H1 (cell line): Measurements from ENCODE around the gene ARHGAP15. TPM values are rescaled to one million over a fixed set of nuclear protein-coding genes. Genes with fewer than 3 reads are reported as not detected.

Source experiments
- ASH2L ChIP-seq: fragments of 200-600, 300-600 bp; sonication (generic); IDR thresholded peaks from one replicate; pipeline ENCODE4 v1.7.1; 2017; ENCODE audit warnings: low read length
- BACH1 ChIP-seq: IDR thresholded peaks from 2 replicates; pipeline ENCODE4 v1.6.1; 2012; ENCODE audit warnings: low read length, improper control_type of control experiment
- CHD1 ChIP-seq: IDR thresholded peaks from 2 replicates; pipeline ENCODE4 v1.6.1; 2012; ENCODE audit warnings: low read depth, low read length, improper control_type of control experiment
- CHD2 ChIP-seq: IDR thresholded peaks from 2 replicates; pipeline ENCODE4 v1.6.1; 2012; ENCODE audit warnings: low read length, improper control_type of control experiment
- CREB1 ChIP-seq: IDR thresholded peaks from 2 replicates; pipeline ENCODE4 v1.6.1; 2012; ENCODE audit warnings: inconsistent platforms
- EP300 ChIP-seq, 2 experiments: IDR thresholded peaks; 1 replicate in 1 of 2; 2 replicates in 1 of 2; pipeline ENCODE4 v1.6.1; 2011 to 2012; ENCODE audit warnings: low read depth in 2 of 2, low read length in 2 of 2, mild to moderate bottlenecking in 2 of 2, borderline replicate concordance in 1 of 2, inconsistent platforms in 1 of 2, moderate library complexity in 1 of 2
- JUND ChIP-seq: IDR thresholded peaks from 2 replicates; pipeline ENCODE4 v1.6.1; 2011; ENCODE audit warnings: mild to moderate bottlenecking, improper control_type of control experiment, low read length
- POLR2AphosphoS5 ChIP-seq: IDR thresholded peaks from 2 replicates; pipeline ENCODE4 v1.6.1; 2011; ENCODE audit warnings: low read depth, low read length
- SAP30 ChIP-seq: fragments of 300-600 bp; sonication (generic); IDR thresholded peaks from 2 replicates; pipeline ENCODE4 v1.7.1; 2012; ENCODE audit warnings: low read length, moderate library complexity, mild to moderate bottlenecking, inconsistent platforms; ENCODE audit not compliant: insufficient read depth, insufficient replicate concordance
- SIN3A ChIP-seq, 2 experiments: IDR thresholded peaks in 1 of 2; conservative IDR thresholded peaks in 1 of 2; 2 replicates each; pipeline ENCODE4 v1.6.1; 2011 to 2012; ENCODE audit warnings: low read length in 2 of 2, improper control_type of control experiment in 1 of 2, low read depth in 1 of 2, mild to moderate bottlenecking in 1 of 2
- SUZ12 ChIP-seq: fragments of 200-600 bp; sonication (generic); IDR thresholded peaks from 2 replicates; pipeline ENCODE4 v1.6.1; 2012; ENCODE audit warnings: mild to moderate bottlenecking, inconsistent platforms, low read length, moderate library complexity, mixed read lengths
- TAF1 ChIP-seq: IDR thresholded peaks from 2 replicates; pipeline ENCODE4 v1.6.1; 2011; ENCODE audit warnings: mild to moderate bottlenecking, low read depth, low read length
- polyA plus RNA-seq, 7 experiments: library from polyadenylated mRNA; depleted of rRNA in 3 of 7; stranded (reverse) in 5 of 7; unstranded in 2 of 7; fragments of >200 nt in 5 of 7; fragments of 200-250 nt in 2 of 7; gene quantifications; 1 replicate in 5 of 7; 2 replicates in 1 of 7; 4 replicates in 1 of 7; pipeline versions ENCODE4 v1.2.1 to v1.2.3, GENCODE V29; 2011 to 2013; ENCODE audit warnings: missing spikeins in 2 of 7, mixed read lengths in 2 of 7
- total RNA-seq: library from RNA; stranded (reverse); fragmentation: NEBNext Ultra II Directional; extraction: Animal tissue kit (Norgen Biotek cat#: 25700); gene quantifications from 2 replicates; pipeline ENCODE4 v1.2.1, GENCODE V29; 2021
- TF ChIP-seq, protein P1 (sequence below): fragments of 300-600 bp; sonication (generic); IDR thresholded peaks from 2 replicates; pipeline ENCODE4 v1.7.1; 2012; ENCODE audit warnings: low read length, moderate library complexity, mild to moderate bottlenecking, inconsistent platforms; ENCODE audit not compliant: insufficient replicate concordance

Gene ARHGAP15
- total and polyA plus RNA-seq, 2 of the 8 experiments (the other 6 are each of a cell fraction or from before 2014, with no cell fraction given) = not detected

DNA sequence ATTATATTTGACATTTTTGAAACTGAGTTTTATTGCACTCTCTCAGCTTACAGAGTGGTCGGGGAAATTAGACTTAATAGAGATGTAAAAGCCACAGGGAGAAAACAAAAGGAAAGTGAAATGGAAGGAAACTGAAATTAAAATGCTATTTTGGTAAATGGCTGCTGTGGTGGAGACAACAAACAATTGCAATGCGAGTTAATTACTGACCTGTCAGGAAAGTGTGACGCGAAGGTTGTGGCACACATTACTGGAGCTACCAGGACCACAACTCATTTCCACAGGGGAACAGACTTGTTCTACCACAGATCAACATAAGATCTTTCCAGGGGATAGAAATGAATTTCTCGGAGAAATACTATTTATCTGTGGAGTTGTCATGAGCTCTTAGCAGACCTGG, 19.5 kb downstream of the ARHGAP15 start (continued):
- TF ChIP-seq, protein P1, sequence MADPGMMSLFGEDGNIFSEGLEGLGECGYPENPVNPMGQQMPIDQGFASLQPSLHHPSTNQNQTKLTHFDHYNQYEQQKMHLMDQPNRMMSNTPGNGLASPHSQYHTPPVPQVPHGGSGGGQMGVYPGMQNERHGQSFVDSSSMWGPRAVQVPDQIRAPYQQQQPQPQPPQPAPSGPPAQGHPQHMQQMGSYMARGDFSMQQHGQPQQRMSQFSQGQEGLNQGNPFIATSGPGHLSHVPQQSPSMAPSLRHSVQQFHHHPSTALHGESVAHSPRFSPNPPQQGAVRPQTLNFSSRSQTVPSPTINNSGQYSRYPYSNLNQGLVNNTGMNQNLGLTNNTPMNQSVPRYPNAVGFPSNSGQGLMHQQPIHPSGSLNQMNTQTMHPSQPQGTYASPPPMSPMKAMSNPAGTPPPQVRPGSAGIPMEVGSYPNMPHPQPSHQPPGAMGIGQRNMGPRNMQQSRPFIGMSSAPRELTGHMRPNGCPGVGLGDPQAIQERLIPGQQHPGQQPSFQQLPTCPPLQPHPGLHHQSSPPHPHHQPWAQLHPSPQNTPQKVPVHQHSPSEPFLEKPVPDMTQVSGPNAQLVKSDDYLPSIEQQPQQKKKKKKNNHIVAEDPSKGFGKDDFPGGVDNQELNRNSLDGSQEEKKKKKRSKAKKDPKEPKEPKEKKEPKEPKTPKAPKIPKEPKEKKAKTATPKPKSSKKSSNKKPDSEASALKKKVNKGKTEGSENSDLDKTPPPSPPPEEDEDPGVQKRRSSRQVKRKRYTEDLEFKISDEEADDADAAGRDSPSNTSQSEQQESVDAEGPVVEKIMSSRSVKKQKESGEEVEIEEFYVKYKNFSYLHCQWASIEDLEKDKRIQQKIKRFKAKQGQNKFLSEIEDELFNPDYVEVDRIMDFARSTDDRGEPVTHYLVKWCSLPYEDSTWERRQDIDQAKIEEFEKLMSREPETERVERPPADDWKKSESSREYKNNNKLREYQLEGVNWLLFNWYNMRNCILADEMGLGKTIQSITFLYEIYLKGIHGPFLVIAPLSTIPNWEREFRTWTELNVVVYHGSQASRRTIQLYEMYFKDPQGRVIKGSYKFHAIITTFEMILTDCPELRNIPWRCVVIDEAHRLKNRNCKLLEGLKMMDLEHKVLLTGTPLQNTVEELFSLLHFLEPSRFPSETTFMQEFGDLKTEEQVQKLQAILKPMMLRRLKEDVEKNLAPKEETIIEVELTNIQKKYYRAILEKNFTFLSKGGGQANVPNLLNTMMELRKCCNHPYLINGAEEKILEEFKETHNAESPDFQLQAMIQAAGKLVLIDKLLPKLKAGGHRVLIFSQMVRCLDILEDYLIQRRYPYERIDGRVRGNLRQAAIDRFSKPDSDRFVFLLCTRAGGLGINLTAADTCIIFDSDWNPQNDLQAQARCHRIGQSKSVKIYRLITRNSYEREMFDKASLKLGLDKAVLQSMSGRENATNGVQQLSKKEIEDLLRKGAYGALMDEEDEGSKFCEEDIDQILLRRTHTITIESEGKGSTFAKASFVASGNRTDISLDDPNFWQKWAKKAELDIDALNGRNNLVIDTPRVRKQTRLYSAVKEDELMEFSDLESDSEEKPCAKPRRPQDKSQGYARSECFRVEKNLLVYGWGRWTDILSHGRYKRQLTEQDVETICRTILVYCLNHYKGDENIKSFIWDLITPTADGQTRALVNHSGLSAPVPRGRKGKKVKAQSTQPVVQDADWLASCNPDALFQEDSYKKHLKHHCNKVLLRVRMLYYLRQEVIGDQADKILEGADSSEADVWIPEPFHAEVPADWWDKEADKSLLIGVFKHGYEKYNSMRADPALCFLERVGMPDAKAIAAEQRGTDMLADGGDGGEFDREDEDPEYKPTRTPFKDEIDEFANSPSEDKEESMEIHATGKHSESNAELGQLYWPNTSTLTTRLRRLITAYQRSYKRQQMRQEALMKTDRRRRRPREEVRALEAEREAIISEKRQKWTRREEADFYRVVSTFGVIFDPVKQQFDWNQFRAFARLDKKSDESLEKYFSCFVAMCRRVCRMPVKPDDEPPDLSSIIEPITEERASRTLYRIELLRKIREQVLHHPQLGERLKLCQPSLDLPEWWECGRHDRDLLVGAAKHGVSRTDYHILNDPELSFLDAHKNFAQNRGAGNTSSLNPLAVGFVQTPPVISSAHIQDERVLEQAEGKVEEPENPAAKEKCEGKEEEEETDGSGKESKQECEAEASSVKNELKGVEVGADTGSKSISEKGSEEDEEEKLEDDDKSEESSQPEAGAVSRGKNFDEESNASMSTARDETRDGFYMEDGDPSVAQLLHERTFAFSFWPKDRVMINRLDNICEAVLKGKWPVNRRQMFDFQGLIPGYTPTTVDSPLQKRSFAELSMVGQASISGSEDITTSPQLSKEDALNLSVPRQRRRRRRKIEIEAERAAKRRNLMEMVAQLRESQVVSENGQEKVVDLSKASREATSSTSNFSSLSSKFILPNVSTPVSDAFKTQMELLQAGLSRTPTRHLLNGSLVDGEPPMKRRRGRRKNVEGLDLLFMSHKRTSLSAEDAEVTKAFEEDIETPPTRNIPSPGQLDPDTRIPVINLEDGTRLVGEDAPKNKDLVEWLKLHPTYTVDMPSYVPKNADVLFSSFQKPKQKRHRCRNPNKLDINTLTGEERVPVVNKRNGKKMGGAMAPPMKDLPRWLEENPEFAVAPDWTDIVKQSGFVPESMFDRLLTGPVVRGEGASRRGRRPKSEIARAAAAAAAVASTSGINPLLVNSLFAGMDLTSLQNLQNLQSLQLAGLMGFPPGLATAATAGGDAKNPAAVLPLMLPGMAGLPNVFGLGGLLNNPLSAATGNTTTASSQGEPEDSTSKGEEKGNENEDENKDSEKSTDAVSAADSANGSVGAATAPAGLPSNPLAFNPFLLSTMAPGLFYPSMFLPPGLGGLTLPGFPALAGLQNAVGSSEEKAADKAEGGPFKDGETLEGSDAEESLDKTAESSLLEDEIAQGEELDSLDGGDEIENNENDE = no peak
- TF ChIP-seq SIN3A (conservative IDR thresholded peaks at IDR 0.05 in 1 of 2, IDR thresholded peaks at IDR 0.05 in 1 of 2; ENCODE audit: low read depth in 1 of 2, low read length in 2 of 2) = no peak
- TF ChIP-seq CHD1 = no peak
- TF ChIP-seq ASH2L = no peak
- TF ChIP-seq BACH1 = no peak
- TF ChIP-seq JUND = no peak
- no peak for TF ChIP-seq TAF1
- no peak for TF ChIP-seq CREB1
- TF ChIP-seq CHD2 = no peak
- no peak for TF ChIP-seq SAP30
- no peak for TF ChIP-seq SUZ12
- no peak for TF ChIP-seq POLR2AphosphoS5
- no peak for TF ChIP-seq EP300 (IDR thresholded peaks at IDR 0.05; ENCODE audit: borderline replicate concordance in 1 of 2, low read depth in 2 of 2, low read length in 2 of 2)
